ENCODE measurements around the gene RIMBP3C.

DNA sequence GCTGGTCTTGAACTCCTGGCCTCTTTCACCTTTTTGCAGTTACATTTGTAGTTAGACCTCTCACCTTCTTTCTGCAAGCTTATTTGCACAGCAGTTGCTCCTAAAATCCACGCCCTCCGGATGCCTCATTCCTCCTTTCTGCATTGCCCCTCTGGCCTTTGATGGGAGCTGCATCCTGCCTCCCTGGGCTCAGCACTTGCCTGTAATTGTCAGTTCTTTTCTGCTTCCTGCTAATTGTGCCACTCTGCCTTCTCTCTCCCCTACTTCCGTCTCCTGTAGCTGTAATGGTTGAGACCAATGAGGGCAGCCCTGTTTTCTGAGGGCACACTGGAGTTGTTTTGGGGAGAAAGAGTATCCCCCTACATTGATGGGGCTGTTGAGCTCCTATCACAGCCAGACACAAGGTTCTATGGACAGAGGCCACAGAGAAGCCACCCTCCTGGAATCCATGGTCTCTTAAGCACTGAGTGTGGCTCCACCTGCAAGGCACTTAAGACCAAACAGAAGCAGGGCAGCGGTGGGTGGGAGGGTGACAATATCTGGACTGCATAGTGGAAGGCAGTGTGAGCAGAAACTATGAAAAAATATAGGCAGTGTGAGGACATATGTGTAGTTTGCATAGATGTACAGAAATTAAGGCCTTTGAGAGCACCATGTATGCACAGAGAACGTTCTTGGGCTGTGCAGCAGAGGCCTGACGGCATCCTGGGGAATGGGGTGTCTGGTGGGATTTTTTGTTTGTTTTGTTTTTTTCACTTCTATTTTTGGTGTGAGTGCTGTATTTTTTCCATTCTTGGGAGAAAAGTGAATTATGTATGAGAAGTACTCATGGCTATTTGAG, 48.0 kb upstream of the RIMBP3C start:
- TF ChIP-seq POLR2A (IDR thresholded peaks at IDR 0.05) (no peak), CTCF (IDR thresholded peaks at IDR 0.05) (no peak)
